ENCODE data around the gene INPP5A.

Gene INPP5A

GRCh38 chr10:132602614-132603013 is 65.0 kb downstream of the INPP5A start:
- DNase-seq, result no peak

GRCh38 chr10:132603851-132604533 is 66.4 kb downstream of the INPP5A start:
- DNase-seq, result no peak

- no peak for DNase-seq
These were observed 67.1 kb downstream of the INPP5A start for GRCh38 chr10:132604686-132605085.

GRCh38 chr10:132605390-132605789 is 67.8 kb downstream of the INPP5A start:
- DNase-seq, result no peak

GRCh38 chr10:132606031-132606491 is 68.5 kb downstream of the INPP5A start:
- no peak for DNase-seq

- no peak for DNase-seq
These were observed 69.1 kb downstream of the INPP5A start for GRCh38 chr10:132606536-132607316.

GRCh38 chr10:132607491-132607890 is 69.9 kb downstream of the INPP5A start:
- DNase-seq, result no peak

- DNase-seq, result no peak
These were observed 70.4 kb downstream of the INPP5A start for GRCh38 chr10:132607961-132608495.

- DNase-seq, result no peak
These were observed 71.1 kb downstream of the INPP5A start for GRCh38 chr10:132608511-132609195.

GRCh38 chr10:132609211-132609610 is 71.6 kb downstream of the INPP5A start:
- no peak for DNase-seq

- DNase-seq, result no peak
These were observed 72.6 kb downstream of the INPP5A start for GRCh38 chr10:132610071-132610701.

- no peak for DNase-seq
These were observed 73.7 kb downstream of the INPP5A start for GRCh38 chr10:132611026-132611910.

- DNase-seq, result no peak
These were observed 74.4 kb downstream of the INPP5A start for GRCh38 chr10:132611986-132612385.

- DNase-seq, result no peak
These were observed 75.3 kb downstream of the INPP5A start for GRCh38 chr10:132612571-132613504.

GRCh38 chr10:132613566-132614348 is 76.2 kb downstream of the INPP5A start:
- DNase-seq, result no peak

GRCh38 chr10:132614431-132615340 is 77.1 kb downstream of the INPP5A start:
- DNase-seq, result no peak

- DNase-seq, result no peak
These were observed 78.0 kb downstream of the INPP5A start for GRCh38 chr10:132615341-132616169.
